ENCODE measurements around the gene ZMYM1.
"Not testable (repeated sequence)": the region's sequence is repeated elsewhere in the genome, so short reads cannot be mapped to it uniquely, and the experiment has no call there.

Gene ZMYM1

GRCh38 chr1:35079003-35079930 is at the start of gene ZMYM1:
ZMYM1 (plus strand) TSS chr1:35079385; CDS start chr1:35093988, 14,603 bp downstream.
- DNase-seq (ENCODE audit: low read depth) = peak; percentile 73

- no peak for DNase-seq (ENCODE audit: low read depth)
These were observed 49.4 kb upstream of the ZMYM1 start for GRCh38 chr1:35029761-35030160.

GRCh38 chr1:35030338-35030737 is 48.8 kb upstream of the ZMYM1 start:
- no peak for DNase-seq (ENCODE audit: low read depth)

- peak; percentile 9 for DNase-seq (ENCODE audit: low read depth)
These were observed 48.3 kb upstream of the ZMYM1 start for GRCh38 chr1:35030756-35031446.

GRCh38 chr1:35032384-35032739 is 46.8 kb upstream of the ZMYM1 start:
- no peak for DNase-seq (ENCODE audit: low read depth)

- DNase-seq (ENCODE audit: low read depth) = no peak
These were observed 45.8 kb upstream of the ZMYM1 start for GRCh38 chr1:35033346-35033745.

- DNase-seq (ENCODE audit: low read depth) = no peak
These were observed 42.6 kb upstream of the ZMYM1 start for GRCh38 chr1:35036621-35037020.

- no peak for DNase-seq (ENCODE audit: low read depth)
These were observed 42.0 kb upstream of the ZMYM1 start for GRCh38 chr1:35037206-35037605.

- DNase-seq (ENCODE audit: low read depth) = no peak
These were observed 40.5 kb upstream of the ZMYM1 start for GRCh38 chr1:35038723-35039122.

- DNase-seq (ENCODE audit: low read depth) = no peak
These were observed 35.7 kb upstream of the ZMYM1 start for GRCh38 chr1:35043498-35043897.

- DNase-seq (ENCODE audit: low read depth) = no peak
These were observed 34.8 kb upstream of the ZMYM1 start for GRCh38 chr1:35044431-35044830.

- no peak for DNase-seq (ENCODE audit: low read depth)
These were observed 32.5 kb upstream of the ZMYM1 start for GRCh38 chr1:35046730-35047129.

- DNase-seq (ENCODE audit: low read depth) = no peak
These were observed 31.9 kb upstream of the ZMYM1 start for GRCh38 chr1:35047188-35047858.

GRCh38 chr1:35049116-35049515 is 30.1 kb upstream of the ZMYM1 start:
- no peak for DNase-seq (ENCODE audit: low read depth)

GRCh38 chr1:35053433-35053832 is 25.8 kb upstream of the ZMYM1 start:
- no peak for DNase-seq (ENCODE audit: low read depth)

- DNase-seq (ENCODE audit: low read depth) = not testable (repeated sequence)
These were observed 24.9 kb upstream of the ZMYM1 start for GRCh38 chr1:35054282-35054681.

GRCh38 chr1:35058321-35058720 is 20.9 kb upstream of the ZMYM1 start:
- not testable (repeated sequence) for DNase-seq (ENCODE audit: low read depth)

- DNase-seq (ENCODE audit: low read depth) = no peak
These were observed 20.2 kb upstream of the ZMYM1 start for GRCh38 chr1:35058988-35059387.

- DNase-seq (ENCODE audit: low read depth) = no peak
These were observed 16.5 kb upstream of the ZMYM1 start for GRCh38 chr1:35062518-35063196.

GRCh38 chr1:35064265-35064664 is 14.9 kb upstream of the ZMYM1 start:
- DNase-seq (ENCODE audit: low read depth) = no peak

GRCh38 chr1:35069746-35070145 is 9.4 kb upstream of the ZMYM1 start:
- no peak for DNase-seq (ENCODE audit: low read depth)

GRCh38 chr1:35073265-35073811 is 5.8 kb upstream of the ZMYM1 start:
- DNase-seq (ENCODE audit: low read depth) = no peak
